Measurements from ENCODE around the gene SLC26A5.
"Not testable (repeated sequence)": the region's sequence is repeated elsewhere in the genome, so short reads cannot be mapped to it uniquely, and the experiment has no call there.

The SLC26A5 gene

GRCh38 chr7:103446049-103446520 lies at the start of gene SLC26A5:
Gene SLC26A5 (minus strand): TSS chr7:103446207. CDS start chr7:103421514, 24,693 bp downstream.
- H3K27ac Mint-ChIP-seq (ENCODE audit: low read depth) = no peak within 1 kb of the TSS
- DNase-seq (ENCODE audit: low spot score in 2 of 2) (no peak), ATAC-seq (replicated peaks; ENCODE audit: extremely low read depth, poor library complexity, severe bottlenecking) (peak; percentile 58)
- peaks cover 2% of the 10 kb centered on the region for H3K36me3 Mint-ChIP-seq (ENCODE audit: insufficient read depth)
- peaks cover 89% of the 10 kb centered on the region for H3K27me3 Mint-ChIP-seq
- H3K4me1 Mint-ChIP-seq = peaks cover 12% of the 10 kb centered on the region
- H3K9me3 Mint-ChIP-seq = peaks cover under 1% of the 10 kb centered on the region
- H3K4me3 Mint-ChIP-seq = peak within 1 kb of the TSS; percentile 77

GRCh38 chr7:103487419-103487818 lies 41.4 kb upstream of the SLC26A5 start:
- Mint-ChIP-seq H3K27ac (ENCODE audit: low read depth) (no peak overlapping the region), H3K36me3 (ENCODE audit: insufficient read depth) (no peaks in the 10 kb centered on the region), H3K9me3 (no peaks in the 10 kb centered on the region), H3K4me1 (no peaks in the 10 kb centered on the region), H3K27me3 (peaks cover 47% of the 10 kb centered on the region), H3K4me3 (no peak overlapping the region)
- ATAC-seq (replicated peaks; ENCODE audit: extremely low read depth, poor library complexity, severe bottlenecking) (no peak), DNase-seq (ENCODE audit: low spot score in 2 of 2) (no peak)

- H3K4me3 Mint-ChIP-seq; H3K36me3 Mint-ChIP-seq (ENCODE audit: insufficient read depth); ATAC-seq (replicated peaks; ENCODE audit: extremely low read depth, poor library complexity, severe bottlenecking); H3K4me1 Mint-ChIP-seq; H3K9me3 Mint-ChIP-seq; H3K27ac Mint-ChIP-seq (ENCODE audit: low read depth); DNase-seq (ENCODE audit: low spot score in 2 of 2): not testable (repeated sequence)
- H3K27me3 Mint-ChIP-seq = peaks cover 49% of the 10 kb centered on the region
Measured at GRCh38 chr7:103486873-103487272, 40.9 kb upstream of the SLC26A5 start.

GRCh38 chr7:103480771-103481170 lies 34.8 kb upstream of the SLC26A5 start:
- no peak overlapping the region for H3K4me3 Mint-ChIP-seq
- no peak for ATAC-seq (replicated peaks; ENCODE audit: extremely low read depth, poor library complexity, severe bottlenecking)
- H3K9me3 Mint-ChIP-seq = no peaks in the 10 kb centered on the region
- peaks cover 28% of the 10 kb centered on the region for H3K27me3 Mint-ChIP-seq
- no peak overlapping the region for H3K27ac Mint-ChIP-seq (ENCODE audit: low read depth)
- no peak for DNase-seq (ENCODE audit: low spot score in 2 of 2)
- H3K36me3 Mint-ChIP-seq (ENCODE audit: insufficient read depth) = no peaks in the 10 kb centered on the region
- H3K4me1 Mint-ChIP-seq = no peaks in the 10 kb centered on the region

GRCh38 chr7:103474956-103475355 lies 28.9 kb upstream of the SLC26A5 start:
- Mint-ChIP-seq H3K27me3 (peaks cover 37% of the 10 kb centered on the region), H3K4me1 (no peaks in the 10 kb centered on the region), H3K4me3 (no peak overlapping the region), H3K9me3 (no peaks in the 10 kb centered on the region), H3K27ac (ENCODE audit: low read depth) (no peak overlapping the region), H3K36me3 (ENCODE audit: insufficient read depth) (no peaks in the 10 kb centered on the region)
- no peak for ATAC-seq (replicated peaks; ENCODE audit: extremely low read depth, poor library complexity, severe bottlenecking)
- no peak for DNase-seq (ENCODE audit: low spot score in 2 of 2)

- H3K4me3 Mint-ChIP-seq = no peak overlapping the region
- no peaks in the 10 kb centered on the region for H3K4me1 Mint-ChIP-seq
- ATAC-seq (replicated peaks; ENCODE audit: extremely low read depth, poor library complexity, severe bottlenecking) = no peak
- H3K27ac Mint-ChIP-seq (ENCODE audit: low read depth) = no peak overlapping the region
- H3K27me3 Mint-ChIP-seq = peaks cover 38% of the 10 kb centered on the region
- no peak for DNase-seq (ENCODE audit: low spot score in 2 of 2)
- no peaks in the 10 kb centered on the region for H3K36me3 Mint-ChIP-seq (ENCODE audit: insufficient read depth)
- no peaks in the 10 kb centered on the region for H3K9me3 Mint-ChIP-seq
Measured at GRCh38 chr7:103469095-103469948, 23.3 kb upstream of the SLC26A5 start.

- H3K4me3 Mint-ChIP-seq = no peak overlapping the region
- H3K9me3 Mint-ChIP-seq = no peaks in the 10 kb centered on the region
- no peak for DNase-seq (ENCODE audit: low spot score in 2 of 2)
- no peak overlapping the region for H3K27ac Mint-ChIP-seq (ENCODE audit: low read depth)
- peaks cover 29% of the 10 kb centered on the region for H3K27me3 Mint-ChIP-seq
- no peak for ATAC-seq (replicated peaks; ENCODE audit: extremely low read depth, poor library complexity, severe bottlenecking)
- H3K4me1 Mint-ChIP-seq = no peaks in the 10 kb centered on the region
- no peaks in the 10 kb centered on the region for H3K36me3 Mint-ChIP-seq (ENCODE audit: insufficient read depth)
Measured at GRCh38 chr7:103466814-103467213, 20.8 kb upstream of the SLC26A5 start.

GRCh38 chr7:103462358-103462757 lies 16.4 kb upstream of the SLC26A5 start:
- Mint-ChIP-seq H3K27ac (ENCODE audit: low read depth) (no peak overlapping the region), H3K36me3 (ENCODE audit: insufficient read depth) (no peaks in the 10 kb centered on the region), H3K27me3 (peaks cover 11% of the 10 kb centered on the region), H3K9me3 (no peaks in the 10 kb centered on the region), H3K4me1 (no peaks in the 10 kb centered on the region), H3K4me3 (no peak overlapping the region)
- DNase-seq (ENCODE audit: low spot score in 2 of 2) = no peak
- ATAC-seq (replicated peaks; ENCODE audit: extremely low read depth, poor library complexity, severe bottlenecking) = no peak

- peaks cover 12% of the 10 kb centered on the region for H3K4me1 Mint-ChIP-seq
- H3K27me3 Mint-ChIP-seq = peaks cover 89% of the 10 kb centered on the region
- peaks cover 11% of the 10 kb centered on the region for H3K9me3 Mint-ChIP-seq
- ATAC-seq (replicated peaks; ENCODE audit: extremely low read depth, poor library complexity, severe bottlenecking) (peak; percentile 24), DNase-seq (ENCODE audit: low spot score in 2 of 2) (no peak)
- H3K36me3 Mint-ChIP-seq (ENCODE audit: insufficient read depth) = peaks cover 2% of the 10 kb centered on the region
- no peak overlapping the region for H3K27ac Mint-ChIP-seq (ENCODE audit: low read depth)
- H3K4me3 Mint-ChIP-seq = no peak overlapping the region
Measured at GRCh38 chr7:103447073-103447960, 1.3 kb upstream of the SLC26A5 start.

- no peak for DNase-seq (ENCODE audit: low spot score in 2 of 2)
- H3K36me3 Mint-ChIP-seq (ENCODE audit: insufficient read depth) = peaks cover 2% of the 10 kb centered on the region
- peaks cover 12% of the 10 kb centered on the region for H3K4me1 Mint-ChIP-seq
- H3K4me3 Mint-ChIP-seq = peak overlapping the region; percentile 77
- H3K27ac Mint-ChIP-seq (ENCODE audit: low read depth) = no peak overlapping the region
- H3K9me3 Mint-ChIP-seq = no peaks in the 10 kb centered on the region
- ATAC-seq (replicated peaks; ENCODE audit: extremely low read depth, poor library complexity, severe bottlenecking) = no peak
- H3K27me3 Mint-ChIP-seq = peaks cover 88% of the 10 kb centered on the region
Measured at GRCh38 chr7:103445228-103446048, 569 bp downstream of the SLC26A5 start.

- no peak for ATAC-seq (replicated peaks; ENCODE audit: extremely low read depth, poor library complexity, severe bottlenecking)
- no peak for DNase-seq (ENCODE audit: low spot score in 2 of 2)
- H3K4me1 Mint-ChIP-seq = no peaks in the 10 kb centered on the region
- no peak overlapping the region for H3K4me3 Mint-ChIP-seq
- peaks cover 83% of the 10 kb centered on the region for H3K27me3 Mint-ChIP-seq
- H3K36me3 Mint-ChIP-seq (ENCODE audit: insufficient read depth) = no peaks in the 10 kb centered on the region
- H3K9me3 Mint-ChIP-seq = no peaks in the 10 kb centered on the region
- no peak overlapping the region for H3K27ac Mint-ChIP-seq (ENCODE audit: low read depth)
Measured at GRCh38 chr7:103439661-103440060, 6.3 kb downstream of the SLC26A5 start.

- Mint-ChIP-seq H3K9me3 (no peaks in the 10 kb centered on the region), H3K27ac (ENCODE audit: low read depth) (no peak overlapping the region), H3K4me1 (no peaks in the 10 kb centered on the region), H3K36me3 (ENCODE audit: insufficient read depth) (no peaks in the 10 kb centered on the region), H3K4me3 (no peak overlapping the region), H3K27me3 (peaks cover 62% of the 10 kb centered on the region)
- ATAC-seq (replicated peaks; ENCODE audit: extremely low read depth, poor library complexity, severe bottlenecking) (no peak), DNase-seq (ENCODE audit: low spot score in 2 of 2) (no peak)
Measured at GRCh38 chr7:103437623-103438022, 8.4 kb downstream of the SLC26A5 start.
